ENCODE results near the gene PPP1R7.

The PPP1R7 gene

DNA sequence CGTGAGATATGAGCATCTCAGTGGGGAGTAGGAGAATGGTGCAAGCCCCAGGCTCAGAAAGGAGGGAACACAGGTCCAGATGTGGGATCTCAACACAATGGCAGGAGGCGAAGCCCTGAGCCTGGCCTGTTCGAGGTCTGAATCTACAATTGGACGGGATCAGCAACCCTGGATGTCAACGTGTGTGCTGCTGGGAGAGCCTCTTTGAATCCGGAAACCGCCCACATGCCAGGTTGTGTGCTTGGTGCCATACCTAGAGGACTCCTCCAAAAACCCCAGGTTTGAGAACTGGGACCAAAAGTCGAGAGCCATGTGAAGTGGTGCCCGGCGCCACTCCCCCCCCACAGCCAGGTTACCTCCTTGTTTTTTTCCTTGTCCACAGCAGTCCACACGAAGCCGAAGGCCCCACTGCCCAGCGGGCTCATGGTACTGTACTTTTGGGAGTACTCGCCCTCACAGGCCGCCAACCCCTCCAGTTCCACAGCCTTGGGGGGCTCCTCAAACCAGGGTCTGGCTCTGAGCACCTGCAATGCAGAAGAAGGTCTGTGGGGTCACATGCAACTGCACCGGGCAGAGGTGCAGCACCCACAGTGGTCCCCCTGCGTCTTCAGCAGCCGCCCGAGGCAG, 27.8 kb upstream of the PPP1R7 start:
- Histone ChIP-seq H3K4me1 (ENCODE audit: control insufficient read depth, insufficient read depth, low read length) (no peaks in the 10 kb centered on the region), H3K4me3 (ENCODE audit: low read length in 2 of 2) (no peak overlapping the region), H3K36me3 (ENCODE audit: control insufficient read depth in 2 of 2, insufficient read depth in 2 of 2, low read length in 2 of 2) (no peaks in the 10 kb centered on the region), H3K27ac (ENCODE audit: low read length) (no peak overlapping the region), H3K9ac (ENCODE audit: low read length in 2 of 2) (no peak overlapping the region), H3K27me3 (ENCODE audit: control insufficient read depth in 1 of 2, insufficient read depth in 2 of 2, low read length in 2 of 2) (no peaks in the 10 kb centered on the region), H3K9me3 (ENCODE audit: control insufficient read depth in 2 of 2, low read length in 2 of 2) (no peaks in the 10 kb centered on the region)

GRCh38 chr2:241123816-241124536, 26.3 kb upstream of the PPP1R7 start:
- Histone ChIP-seq H3K4me1 (ENCODE audit: control insufficient read depth, insufficient read depth, low read length) (no peaks in the 10 kb centered on the region), H3K36me3 (ENCODE audit: control insufficient read depth in 2 of 2, insufficient read depth in 2 of 2, low read length in 2 of 2) (no peaks in the 10 kb centered on the region), H3K9me3 (ENCODE audit: control insufficient read depth in 2 of 2, low read length in 2 of 2) (no peaks in the 10 kb centered on the region), H3K9ac (ENCODE audit: low read length in 2 of 2) (no peak overlapping the region), H3K27me3 (ENCODE audit: control insufficient read depth in 1 of 2, insufficient read depth in 2 of 2, low read length in 2 of 2) (no peaks in the 10 kb centered on the region), H3K27ac (ENCODE audit: low read length) (no peak overlapping the region), H3K4me3 (ENCODE audit: low read length in 2 of 2) (no peak overlapping the region)

DNA sequence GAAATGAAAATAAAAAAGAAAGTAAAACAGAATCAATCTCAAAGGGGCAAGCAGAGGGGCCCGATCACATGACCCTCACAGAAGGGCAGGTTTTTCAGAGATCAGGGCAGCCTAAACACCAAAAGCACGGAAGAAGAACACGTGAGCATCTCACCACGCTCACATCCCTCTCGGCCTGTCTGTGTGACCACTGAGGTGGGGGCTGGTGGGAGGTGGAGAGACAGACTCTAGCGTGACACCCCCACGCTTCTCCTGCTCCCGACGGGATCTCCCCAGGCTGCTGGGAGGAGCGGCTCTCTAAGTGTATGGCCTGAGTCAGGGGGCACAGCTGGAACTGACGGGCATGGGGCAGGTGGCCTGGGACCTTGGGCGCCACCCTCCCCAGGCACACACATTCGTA, 24.6 kb upstream of the PPP1R7 start:
- H3K9ac ChIP-seq (ENCODE audit: low read length in 2 of 2), result no peak overlapping the region
- no peak overlapping the region for H3K4me3 ChIP-seq (ENCODE audit: low read length in 2 of 2)
- no peaks in the 10 kb centered on the region for H3K27me3 ChIP-seq (ENCODE audit: control insufficient read depth in 1 of 2, insufficient read depth in 2 of 2, low read length in 2 of 2)
- H3K9me3 ChIP-seq (ENCODE audit: control insufficient read depth in 2 of 2, low read length in 2 of 2), result no peaks in the 10 kb centered on the region
- no peaks in the 10 kb centered on the region for H3K4me1 ChIP-seq (ENCODE audit: control insufficient read depth, insufficient read depth, low read length)
- H3K36me3 ChIP-seq (ENCODE audit: control insufficient read depth in 2 of 2, insufficient read depth in 2 of 2, low read length in 2 of 2), result no peaks in the 10 kb centered on the region
- H3K27ac ChIP-seq (ENCODE audit: low read length), result no peak overlapping the region

GRCh38 chr2:241126201-241126611, 24.1 kb upstream of the PPP1R7 start:
- Histone ChIP-seq H3K36me3 (ENCODE audit: control insufficient read depth in 2 of 2, insufficient read depth in 2 of 2, low read length in 2 of 2) (no peaks in the 10 kb centered on the region), H3K4me3 (ENCODE audit: low read length in 2 of 2) (no peak overlapping the region), H3K27ac (ENCODE audit: low read length) (no peak overlapping the region), H3K27me3 (ENCODE audit: control insufficient read depth in 1 of 2, insufficient read depth in 2 of 2, low read length in 2 of 2) (no peaks in the 10 kb centered on the region), H3K9me3 (ENCODE audit: control insufficient read depth in 2 of 2, low read length in 2 of 2) (no peaks in the 10 kb centered on the region), H3K9ac (ENCODE audit: low read length in 2 of 2) (no peak overlapping the region), H3K4me1 (ENCODE audit: control insufficient read depth, insufficient read depth, low read length) (no peaks in the 10 kb centered on the region)

DNA sequence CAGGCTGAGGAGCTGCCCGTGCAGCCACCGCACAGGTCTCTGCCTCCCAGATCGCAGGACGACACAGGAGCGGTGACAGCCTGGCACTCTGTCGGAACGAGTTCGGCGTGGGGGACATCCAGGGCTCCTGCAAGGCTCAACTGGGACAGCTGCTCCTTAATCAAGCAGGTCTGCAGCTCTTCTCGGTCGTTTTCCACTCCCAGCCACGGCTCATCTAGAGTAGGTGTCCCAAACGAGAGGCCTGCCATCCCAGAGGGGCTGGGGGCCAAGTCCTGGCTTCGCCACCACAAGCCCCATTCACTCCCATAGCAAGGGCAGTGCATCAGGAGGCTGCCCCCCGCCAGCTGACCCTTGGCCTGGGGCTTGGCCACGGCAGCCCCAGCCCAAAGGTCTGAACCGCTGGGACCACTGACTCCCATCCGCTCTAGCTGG, 23.5 kb upstream of the PPP1R7 start:
- Histone ChIP-seq H3K4me1 (ENCODE audit: control insufficient read depth, insufficient read depth, low read length) (no peaks in the 10 kb centered on the region), H3K36me3 (ENCODE audit: control insufficient read depth in 2 of 2, insufficient read depth in 2 of 2, low read length in 2 of 2) (no peaks in the 10 kb centered on the region), H3K4me3 (ENCODE audit: low read length in 2 of 2) (no peak overlapping the region), H3K9ac (ENCODE audit: low read length in 2 of 2) (no peak overlapping the region), H3K9me3 (ENCODE audit: control insufficient read depth in 2 of 2, low read length in 2 of 2) (no peaks in the 10 kb centered on the region), H3K27me3 (ENCODE audit: control insufficient read depth in 1 of 2, insufficient read depth in 2 of 2, low read length in 2 of 2) (no peaks in the 10 kb centered on the region), H3K27ac (ENCODE audit: low read length) (no peak overlapping the region)

DNA sequence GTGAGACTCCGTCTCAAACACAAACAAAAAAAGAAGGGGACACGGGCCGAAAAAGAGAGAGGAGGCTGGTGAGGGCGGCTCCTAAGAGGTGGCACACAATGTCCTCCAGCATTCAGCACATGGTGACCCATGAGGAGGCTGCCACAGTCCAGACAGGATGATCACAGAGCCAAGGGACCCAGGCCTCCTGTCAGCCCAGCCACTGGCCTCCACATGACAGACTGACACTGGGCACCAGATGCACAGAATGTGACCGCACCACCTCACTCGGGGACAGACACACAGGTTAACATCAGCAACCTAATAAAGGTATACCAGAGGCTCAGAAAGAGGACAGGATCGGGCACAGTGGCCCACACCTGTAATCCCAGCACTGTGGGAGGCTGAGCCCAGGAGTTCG, 22.0 kb upstream of the PPP1R7 start:
- no peak overlapping the region for H3K9ac ChIP-seq (ENCODE audit: low read length in 2 of 2)
- H3K36me3 ChIP-seq (ENCODE audit: control insufficient read depth in 2 of 2, insufficient read depth in 2 of 2, low read length in 2 of 2), result no peaks in the 10 kb centered on the region
- no peaks in the 10 kb centered on the region for H3K27me3 ChIP-seq (ENCODE audit: control insufficient read depth in 1 of 2, insufficient read depth in 2 of 2, low read length in 2 of 2)
- H3K4me1 ChIP-seq (ENCODE audit: control insufficient read depth, insufficient read depth, low read length), result no peaks in the 10 kb centered on the region
- no peak overlapping the region for H3K27ac ChIP-seq (ENCODE audit: low read length)
- no peaks in the 10 kb centered on the region for H3K9me3 ChIP-seq (ENCODE audit: control insufficient read depth in 2 of 2, low read length in 2 of 2)
- no peak overlapping the region for H3K4me3 ChIP-seq (ENCODE audit: low read length in 2 of 2)

- H3K36me3 ChIP-seq (ENCODE audit: control insufficient read depth in 2 of 2, insufficient read depth in 2 of 2, low read length in 2 of 2), result no peaks in the 10 kb centered on the region
- H3K9me3 ChIP-seq (ENCODE audit: control insufficient read depth in 2 of 2, low read length in 2 of 2), result no peaks in the 10 kb centered on the region
- no peaks in the 10 kb centered on the region for H3K4me1 ChIP-seq (ENCODE audit: control insufficient read depth, insufficient read depth, low read length)
- no peak overlapping the region for H3K27ac ChIP-seq (ENCODE audit: low read length)
- no peak overlapping the region for H3K9ac ChIP-seq (ENCODE audit: low read length in 2 of 2)
- no peaks in the 10 kb centered on the region for H3K27me3 ChIP-seq (ENCODE audit: control insufficient read depth in 1 of 2, insufficient read depth in 2 of 2, low read length in 2 of 2)
- no peak overlapping the region for H3K4me3 ChIP-seq (ENCODE audit: low read length in 2 of 2)
Measured at GRCh38 chr2:241129086-241129871, 21.0 kb upstream of the PPP1R7 start.

GRCh38 chr2:241130316-241130715, 20.0 kb upstream of the PPP1R7 start:
- H3K4me1 ChIP-seq (ENCODE audit: control insufficient read depth, insufficient read depth, low read length), result no peaks in the 10 kb centered on the region
- no peak overlapping the region for H3K4me3 ChIP-seq (ENCODE audit: low read length in 2 of 2)
- H3K9ac ChIP-seq (ENCODE audit: low read length in 2 of 2), result no peak overlapping the region
- no peaks in the 10 kb centered on the region for H3K27me3 ChIP-seq (ENCODE audit: control insufficient read depth in 1 of 2, insufficient read depth in 2 of 2, low read length in 2 of 2)
- H3K27ac ChIP-seq (ENCODE audit: low read length), result no peak overlapping the region
- H3K36me3 ChIP-seq (ENCODE audit: control insufficient read depth in 2 of 2, insufficient read depth in 2 of 2, low read length in 2 of 2), result no peaks in the 10 kb centered on the region
- no peaks in the 10 kb centered on the region for H3K9me3 ChIP-seq (ENCODE audit: control insufficient read depth in 2 of 2, low read length in 2 of 2)

DNA sequence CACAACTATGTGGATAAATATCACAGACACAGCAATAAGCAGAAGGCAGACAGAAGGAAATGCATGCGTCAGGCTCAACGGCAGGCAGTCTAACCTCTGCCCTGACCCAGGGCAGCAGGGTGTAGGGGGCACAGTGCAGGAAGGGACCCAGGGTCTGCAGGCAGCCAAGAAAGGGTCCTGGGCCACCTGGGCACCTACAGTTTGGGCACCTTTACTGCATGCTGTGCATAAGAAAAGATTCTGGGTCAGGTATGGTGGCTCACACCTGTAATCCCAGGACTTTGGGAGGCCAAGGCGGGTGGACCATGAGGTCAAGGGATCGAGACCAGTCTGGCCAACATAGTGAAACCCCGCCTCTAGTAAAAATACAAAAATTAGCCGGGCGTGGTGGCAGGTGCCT, 18.7 kb upstream of the PPP1R7 start:
- H3K4me3 ChIP-seq (ENCODE audit: low read length in 2 of 2), result no peak overlapping the region
- no peaks in the 10 kb centered on the region for H3K9me3 ChIP-seq (ENCODE audit: control insufficient read depth in 2 of 2, low read length in 2 of 2)
- no peaks in the 10 kb centered on the region for H3K27me3 ChIP-seq (ENCODE audit: control insufficient read depth in 1 of 2, insufficient read depth in 2 of 2, low read length in 2 of 2)
- H3K4me1 ChIP-seq (ENCODE audit: control insufficient read depth, insufficient read depth, low read length), result no peaks in the 10 kb centered on the region
- no peak overlapping the region for H3K9ac ChIP-seq (ENCODE audit: low read length in 2 of 2)
- H3K36me3 ChIP-seq (ENCODE audit: control insufficient read depth in 2 of 2, insufficient read depth in 2 of 2, low read length in 2 of 2), result no peaks in the 10 kb centered on the region
- H3K27ac ChIP-seq (ENCODE audit: low read length), result no peak overlapping the region

- no peaks in the 10 kb centered on the region for H3K9me3 ChIP-seq (ENCODE audit: control insufficient read depth in 2 of 2, low read length in 2 of 2)
- H3K9ac ChIP-seq (ENCODE audit: low read length in 2 of 2), result no peak overlapping the region
- H3K4me1 ChIP-seq (ENCODE audit: control insufficient read depth, insufficient read depth, low read length), result no peaks in the 10 kb centered on the region
- no peaks in the 10 kb centered on the region for H3K36me3 ChIP-seq (ENCODE audit: control insufficient read depth in 2 of 2, insufficient read depth in 2 of 2, low read length in 2 of 2)
- H3K27ac ChIP-seq (ENCODE audit: low read length), result no peak overlapping the region
- H3K27me3 ChIP-seq (ENCODE audit: control insufficient read depth in 1 of 2, insufficient read depth in 2 of 2, low read length in 2 of 2), result no peaks in the 10 kb centered on the region
- no peak overlapping the region for H3K4me3 ChIP-seq (ENCODE audit: low read length in 2 of 2)
Measured at GRCh38 chr2:241132538-241133435, 17.5 kb upstream of the PPP1R7 start.

Data from stomach smooth muscle (tissue), 2 donors.